ENCODE results near the gene GABARAPL2.

- TF ChIP-seq CTCF (IDR thresholded peaks at IDR 0.05; ENCODE audit: low read depth, low read length): no peak
- TF ChIP-seq POLR2A (IDR thresholded peaks at IDR 0.05; ENCODE audit: extremely low read depth, insufficient read length): no peak
These were observed 54.4 kb downstream of the GABARAPL2 start for GRCh38 chr16:75620326-75621169.

Measured in NB4 (cell line).